CD4-positive, alpha-beta memory T cell (primary cell): ENCODE data around the gene MRPL10. TPM values are rescaled to one million over a fixed set of nuclear protein-coding genes. Genes with fewer than 3 reads are reported as not detected.

Source experiments
- CTCF ChIA-PET: fragments of 350-600 bp; sonication (Branson Sonifier 250); formaldehyde crosslinking; loops from one replicate; lab custom pipeline; 2021; ENCODE audit warnings: inconsistent platforms; ENCODE audit not compliant: partially characterized antibody; lab: Charles Lee
- POLR2A ChIA-PET: fragments of 350-600 bp; sonication (Branson Sonifier 250); formaldehyde crosslinking; loops from one replicate; lab custom pipeline; 2021; ENCODE audit not compliant: partially characterized antibody; lab: Charles Lee
- DNase-seq, 5 donors: peaks; one replicate each; pipeline versions ENCODE4 v3.0.0 to v3.0.0-alpha.2; 2020 to 2022; ENCODE audit warnings: mixed read lengths in 1 of 5
- H3K27ac ChIP-seq: one replicate; pipeline ENCODE4 v1.7.0; 2013; ENCODE audit warnings: low read depth, low read length
- H3K27me3 ChIP-seq: 2 replicates; pipeline ENCODE4 v1.7.0; 2013; ENCODE audit warnings: mild to moderate bottlenecking, low read length, moderate library complexity; ENCODE audit not compliant: insufficient read depth
- H3K36me3 ChIP-seq: 2 replicates; pipeline ENCODE4 v1.7.0; 2013; ENCODE audit warnings: mild to moderate bottlenecking, low read length, moderate library complexity; ENCODE audit not compliant: insufficient read depth
- H3K4me1 ChIP-seq: 2 replicates; pipeline ENCODE4 v1.7.0; 2013; ENCODE audit warnings: mild to moderate bottlenecking, low read length, moderate library complexity; ENCODE audit not compliant: insufficient read depth
- H3K4me3 ChIP-seq, 2 donors: one replicate each; pipeline ENCODE4 v1.7.0; 2013; ENCODE audit warnings: low read length in 2 of 2, mild to moderate bottlenecking in 1 of 2
- H3K9me3 ChIP-seq, 2 donors: one replicate each; pipeline ENCODE4 v1.7.0; 2013; ENCODE audit warnings: low read length in 2 of 2, control low read depth in 1 of 2; ENCODE audit not compliant: control insufficient read depth in 1 of 2
- H3K27ac Mint-ChIP-seq, 7 donors: one replicate each; pipeline ENCODE4 v1.8.0; 2020 to 2021; ENCODE audit warnings: mixed read lengths in 7 of 7, mild to moderate bottlenecking in 6 of 7, inconsistent platforms in 3 of 7, moderate library complexity in 3 of 7
- H3K27me3 Mint-ChIP-seq, 2 donors: one replicate each; pipeline ENCODE4 v1.8.0; 2020 to 2021; ENCODE audit warnings: mixed read lengths in 2 of 2
- H3K36me3 Mint-ChIP-seq, 2 donors: one replicate each; pipeline ENCODE4 v1.8.0; 2020 to 2021; ENCODE audit warnings: mixed read lengths in 2 of 2, inconsistent platforms in 1 of 2, mild to moderate bottlenecking in 1 of 2
- H3K4me1 Mint-ChIP-seq, 4 donors: one replicate each; pipeline ENCODE4 v1.8.0; 2020 to 2021; ENCODE audit warnings: mixed read lengths in 4 of 4, mild to moderate bottlenecking in 1 of 4
- H3K4me3 Mint-ChIP-seq, 8 donors: one replicate each; pipeline ENCODE4 v1.8.0; 2020 to 2021; ENCODE audit warnings: mixed read lengths in 8 of 8, mild to moderate bottlenecking in 7 of 8, moderate library complexity in 6 of 8, inconsistent platforms in 3 of 8
- H3K9me3 Mint-ChIP-seq, 8 donors: one replicate each; pipeline ENCODE4 v1.8.0; 2020 to 2021; ENCODE audit warnings: mixed read lengths in 8 of 8, mild to moderate bottlenecking in 5 of 8, inconsistent platforms in 3 of 8, moderate library complexity in 1 of 8
- intact Hi-C: fragments of 100-400 bp; cut with micrococcal nuclease; formaldehyde crosslinking; loops from one replicate; pipeline ENCODE4 v1.15.1; 2023
- polyA plus RNA-seq, 2 donors: library from polyadenylated mRNA; unstranded; fragments of 300-500 nt; fragmentation: Illumina TruSeq; gene quantifications; one replicate each; pipeline ENCODE4 v1.2.3, GENCODE V29; 2021
- total RNA-seq, 2 experiments: library from RNA; stranded (reverse); gene quantifications; one replicate each; pipeline ENCODE4 v1.2.3, GENCODE V29; 2021

MRPL10 gene
- total and polyA plus RNA-seq, 4 experiments from 2014 or later, result 39.6 to 69.6 (median 43.6) TPM

DNA sequence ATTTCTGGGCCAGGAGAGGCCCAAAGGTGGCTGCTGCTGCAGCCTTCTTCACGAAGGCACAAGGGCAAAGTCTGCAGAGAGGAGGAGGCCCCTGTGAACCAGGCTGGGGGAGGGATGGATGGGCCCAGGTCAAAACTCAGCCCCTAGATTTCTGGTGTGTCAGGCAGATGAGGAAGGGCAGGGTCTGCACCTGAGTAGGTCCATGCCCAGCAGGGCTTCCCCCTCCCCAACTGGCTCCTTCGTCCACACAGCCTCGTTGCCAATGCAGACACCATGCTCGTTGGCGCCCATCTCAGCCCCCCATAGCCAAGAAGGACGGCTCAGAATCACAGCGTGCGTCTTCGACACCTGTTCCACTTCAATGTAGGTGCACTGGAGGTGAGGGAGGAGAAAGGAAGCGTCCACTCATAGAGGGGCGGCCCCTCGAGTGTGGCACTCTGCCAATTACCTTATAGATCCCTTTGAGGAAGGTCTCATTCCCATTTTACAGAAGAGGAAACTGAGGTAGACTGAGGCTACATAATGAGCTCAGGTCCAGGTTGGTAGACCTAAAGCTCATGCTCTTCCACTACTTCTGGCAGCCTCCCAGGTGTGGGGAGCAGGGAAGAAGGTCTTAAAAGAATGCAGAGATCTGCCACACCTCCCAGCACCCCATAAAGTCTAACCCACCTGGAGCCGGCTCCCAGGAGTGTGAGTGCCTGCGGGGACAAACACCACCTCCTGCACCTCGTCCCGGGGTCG, 8.8 kb upstream of the MRPL10 start:
- peaks cover 13 to 49% (median 36%) of the 10 kb centered on the region in 4 donors for H3K4me1 Mint-ChIP-seq
- CTCF ChIA-PET, result interaction anchor here (1.3 to 20.5 kb wide), 11 partner anchors 10 to 177 kb away, joined by 4 to 562 read pairs (median 12); partner anchors contain the start of genes LRRC46, MRPL10, OSBPL7 and SP2
- H3K27ac ChIP-seq, result peak overlapping the region; percentile 65

DNA sequence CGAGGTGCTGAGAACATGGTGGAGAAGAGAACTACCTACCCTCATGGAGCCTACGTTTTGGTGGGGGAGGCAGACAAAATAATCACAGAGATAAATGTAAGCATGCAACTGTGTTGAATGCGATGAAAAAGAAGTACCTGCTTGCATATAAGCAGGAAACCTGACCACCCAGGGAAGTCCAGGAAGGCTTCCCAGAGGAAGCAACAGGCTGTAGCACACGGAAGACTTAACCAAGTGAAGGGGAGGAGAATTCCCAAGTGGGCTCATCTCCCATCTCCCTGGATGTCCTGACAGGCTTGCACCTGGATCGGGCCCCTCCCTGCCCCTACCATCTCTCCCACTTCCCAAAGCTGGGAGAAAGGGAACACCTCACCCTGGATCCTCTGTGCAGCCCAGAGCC, 7.7 kb upstream of the MRPL10 start:
- Mint-ChIP-seq H3K9me3 (no peaks in the 10 kb centered on the region), H3K36me3 (peaks cover 0 to 3% of the 10 kb centered on the region in 2 donors), H3K4me3 (peak overlapping the region in 5 of 8 donors; percentile 17 to 52 (median 25)), H3K4me1 (peaks cover 23 to 60% (median 47%) of the 10 kb centered on the region in 4 donors), H3K27me3 (peaks cover 0 to 4% of the 10 kb centered on the region in 2 donors), H3K27ac (no peak overlapping the region)
- peaks cover 46% of the 10 kb centered on the region for H3K4me1 ChIP-seq
- no peaks in the 10 kb centered on the region for H3K9me3 ChIP-seq
- H3K36me3 ChIP-seq, result peaks cover 5% of the 10 kb centered on the region
- DNase-seq, result no peak
- H3K27me3 ChIP-seq, result peaks cover 5% of the 10 kb centered on the region
- no peak overlapping the region for H3K27ac ChIP-seq
- intact Hi-C loops, result no loop called here
- ChIA-PET CTCF (interaction anchor here (2.6 to 20.5 kb wide), 2 partner anchors 9 to 48 kb away, joined by 31 to 562 read pairs; partner anchors contain the start of genes LRRC46, MRPL10 and SP2), POLR2A (interaction anchor here (3.1 to 18.7 kb wide), 2 partner anchors 8 to 53 kb away, joined by 55 to 271 read pairs; partner anchors contain the start of genes LRRC46, MRPL10 and SP2)
- H3K4me3 ChIP-seq, result no peak overlapping the region

More for the DNA sequence above, 8.8 kb upstream of the MRPL10 start:
- peak overlapping the region; percentile 88 for H3K4me3 ChIP-seq
- POLR2A ChIA-PET, result interaction anchor here (0.7 to 18.7 kb wide), 5 partner anchors 9 to 52 kb away, joined by 3 to 271 read pairs (median 19); partner anchors contain the start of genes LRRC46, MRPL10, OSBPL7 and SP2
- peaks cover 0 to 3% of the 10 kb centered on the region in 2 donors for H3K36me3 Mint-ChIP-seq
- H3K9me3 ChIP-seq, result no peaks in the 10 kb centered on the region
- peaks cover 5% of the 10 kb centered on the region for H3K36me3 ChIP-seq
- H3K27me3 ChIP-seq, result peaks cover 11% of the 10 kb centered on the region
- no peaks in the 10 kb centered on the region for H3K9me3 Mint-ChIP-seq
- H3K27ac Mint-ChIP-seq, result peak overlapping the region in 5 of 7 donors; percentile 69 to 95 (median 79)
- peaks cover 35% of the 10 kb centered on the region for H3K4me1 ChIP-seq
- intact Hi-C loops, result loop anchor here (1.0 to 2.0 kb wide), 2 partner anchors 9 to 63 kb away; partner anchors contain the start of genes LRRC46 and MRPL10
- DNase-seq, result no peak
- H3K4me3 Mint-ChIP-seq, result peak overlapping the region; percentile 89 to 97 (median 93)
- peaks cover 4 to 9% of the 10 kb centered on the region in 2 donors for H3K27me3 Mint-ChIP-seq

DNA sequence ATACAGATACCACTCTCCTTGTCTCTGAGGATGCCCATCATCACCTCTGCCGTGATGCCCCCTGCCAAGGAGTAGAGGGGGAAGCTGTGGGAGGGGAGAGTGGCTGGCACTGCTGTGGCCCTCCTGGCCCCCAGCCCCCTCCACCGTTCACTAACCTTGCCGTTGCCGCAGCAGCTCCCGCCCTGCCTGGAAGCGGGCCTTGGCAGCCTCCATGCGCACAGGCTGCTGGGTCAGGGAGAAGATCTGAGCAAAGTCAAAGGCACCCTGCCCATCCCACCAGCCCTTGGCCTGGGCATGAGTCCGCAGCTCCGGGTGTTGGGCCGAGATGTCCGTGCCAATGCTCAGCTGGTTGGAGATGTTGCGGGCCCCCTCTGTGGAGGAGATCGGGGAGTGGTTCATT, 7.3 kb upstream of the MRPL10 start:
- Histone ChIP-seq H3K36me3 (peaks cover 5% of the 10 kb centered on the region), H3K27ac (no peak overlapping the region), H3K4me3 (no peak overlapping the region), H3K9me3 (no peaks in the 10 kb centered on the region), H3K4me1 (peaks cover 50% of the 10 kb centered on the region), H3K27me3 (peaks cover under 1% of the 10 kb centered on the region)
- peak overlapping the region in 3 of 8 donors; percentile 20 to 52 (median 25) for H3K4me3 Mint-ChIP-seq
- H3K27ac Mint-ChIP-seq, result no peak overlapping the region
- peaks cover 0 to 2% (median 0%) of the 10 kb centered on the region in 8 donors for H3K9me3 Mint-ChIP-seq
- POLR2A ChIA-PET, result interaction anchor here (18.7 kb wide), 1 partner anchor 54 kb away, joined by 271 read pairs; the partner anchor contains the start of gene SP2
- H3K36me3 Mint-ChIP-seq, result peaks cover 0 to 3% of the 10 kb centered on the region in 2 donors
- H3K27me3 Mint-ChIP-seq, result peaks cover 0 to 4% of the 10 kb centered on the region in 2 donors
- CTCF ChIA-PET, result interaction anchor here (20.5 kb wide), 1 partner anchor 49 kb away, joined by 562 read pairs; the partner anchor contains the start of gene SP2
- intact Hi-C loops, result no loop called here
- DNase-seq, result no peak
- peaks cover 25 to 63% (median 50%) of the 10 kb centered on the region in 4 donors for H3K4me1 Mint-ChIP-seq

DNA sequence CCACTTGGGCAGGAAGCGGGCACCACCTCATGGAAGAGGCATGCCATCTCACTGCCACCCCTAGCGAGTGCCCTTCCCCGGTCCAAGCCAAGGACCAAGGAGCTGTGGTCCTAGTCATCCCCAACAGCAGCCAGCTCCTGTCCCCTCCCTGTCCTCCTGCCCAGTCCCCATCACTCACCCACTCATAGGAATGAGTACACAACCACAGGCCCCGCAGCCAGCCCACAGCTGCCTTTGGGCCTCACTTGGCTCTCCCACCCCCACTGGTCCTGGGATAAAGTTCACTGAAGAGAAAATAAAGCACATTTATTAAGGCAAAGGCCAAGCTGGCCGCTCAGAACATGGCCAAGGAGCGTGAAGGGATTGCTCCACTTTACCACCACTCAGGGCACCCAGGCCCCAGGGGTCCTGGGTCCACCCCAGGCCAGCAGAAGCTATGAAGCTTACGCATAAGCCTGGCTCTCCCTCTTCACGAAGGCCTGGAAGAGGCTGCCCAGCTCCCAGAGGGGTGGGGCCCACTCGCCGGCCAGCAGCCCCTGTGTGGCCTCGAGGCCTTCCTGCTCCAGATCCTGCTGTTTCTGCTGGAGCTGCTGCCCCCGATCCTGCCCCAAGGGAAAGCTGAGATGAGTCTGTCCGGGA, 6.2 kb upstream of the MRPL10 start:
- Mint-ChIP-seq H3K27me3 (no peaks in the 10 kb centered on the region), H3K36me3 (peaks cover 0 to 3% of the 10 kb centered on the region in 2 donors), H3K27ac (no peak overlapping the region), H3K4me3 (no peak overlapping the region), H3K4me1 (peaks cover 25 to 59% (median 44%) of the 10 kb centered on the region in 4 donors), H3K9me3 (peaks cover 0 to 2% (median 0%) of the 10 kb centered on the region in 8 donors)
- intact Hi-C loops, result no loop called here
- no peak for DNase-seq
- POLR2A ChIA-PET, result interaction anchor here (0.7 to 18.7 kb wide), 2 partner anchors 48 to 55 kb away, joined by 3 to 271 read pairs; partner anchors contain the start of gene SP2
- Histone ChIP-seq H3K27ac (no peak overlapping the region), H3K27me3 (no peaks in the 10 kb centered on the region), H3K9me3 (no peaks in the 10 kb centered on the region), H3K36me3 (peaks cover 5% of the 10 kb centered on the region), H3K4me3 (no peak overlapping the region), H3K4me1 (peaks cover 42% of the 10 kb centered on the region)
- CTCF ChIA-PET, result interaction anchor here (1.2 to 20.5 kb wide), 2 partner anchors 16 to 50 kb away, joined by 3 to 562 read pairs; partner anchors contain the start of genes OSBPL7 and SP2

DNA sequence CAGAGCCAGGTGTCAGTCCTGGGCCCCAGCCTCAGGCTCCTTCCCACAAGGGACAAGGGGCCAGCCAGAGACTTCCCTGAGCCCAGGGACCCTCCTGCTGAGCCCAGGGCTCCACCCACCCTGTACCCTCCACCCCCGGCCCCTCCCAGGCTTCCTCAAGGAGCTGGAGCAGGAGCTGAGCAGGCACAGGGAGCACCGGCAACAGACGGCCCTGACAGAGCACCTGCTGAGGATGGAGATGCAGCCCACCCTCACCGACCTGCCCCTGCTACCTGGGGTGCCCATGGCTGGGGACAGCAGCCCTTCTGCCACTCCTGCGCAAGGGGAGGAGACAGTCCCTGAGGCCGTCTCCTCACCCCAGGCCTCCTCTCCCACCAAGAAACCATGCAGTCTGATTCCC, 5.3 kb upstream of the MRPL10 start:
- CTCF ChIA-PET, result interaction anchor here (1.2 to 20.5 kb wide), 2 partner anchors 15 to 51 kb away, joined by 3 to 562 read pairs; partner anchors contain the start of genes OSBPL7 and SP2
- Histone ChIP-seq H3K4me3 (no peak overlapping the region), H3K4me1 (peaks cover 44% of the 10 kb centered on the region), H3K27me3 (no peaks in the 10 kb centered on the region), H3K36me3 (peaks cover 5% of the 10 kb centered on the region), H3K27ac (no peak overlapping the region), H3K9me3 (no peaks in the 10 kb centered on the region)
- H3K4me1 Mint-ChIP-seq, result peaks cover 27 to 58% (median 43%) of the 10 kb centered on the region in 4 donors
- H3K36me3 Mint-ChIP-seq, result peaks cover 0 to 3% of the 10 kb centered on the region in 2 donors
- H3K27me3 Mint-ChIP-seq, result no peaks in the 10 kb centered on the region
- no peak overlapping the region for H3K4me3 Mint-ChIP-seq
- H3K9me3 Mint-ChIP-seq, result peaks cover 0 to 2% (median 0%) of the 10 kb centered on the region in 8 donors
- POLR2A ChIA-PET, result interaction anchor here (18.7 kb wide), 1 partner anchor 56 kb away, joined by 271 read pairs; the partner anchor contains the start of gene SP2
- intact Hi-C loops, result no loop called here
- H3K27ac Mint-ChIP-seq, result no peak overlapping the region
- no peak for DNase-seq

DNA sequence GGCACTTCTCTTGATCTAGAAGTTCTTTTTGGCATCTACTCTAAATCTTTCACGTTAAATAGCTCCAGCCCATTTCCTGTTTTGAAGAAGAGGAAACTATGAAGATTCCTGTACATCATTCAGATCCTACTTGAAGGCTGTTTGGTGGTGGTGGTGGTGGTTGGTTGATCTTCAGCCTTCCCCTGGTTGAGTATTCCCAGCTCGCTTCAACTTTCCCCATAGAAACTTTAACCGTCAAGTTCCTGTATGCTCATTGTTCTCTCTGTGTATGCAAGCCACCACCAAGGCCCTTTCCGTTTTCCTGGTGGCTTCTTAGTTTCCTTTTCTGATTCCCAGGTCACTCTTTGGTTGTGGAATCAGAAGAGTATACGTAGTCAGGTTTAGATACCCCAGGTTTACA, 3.4 kb upstream of the MRPL10 start:
- Histone ChIP-seq H3K27me3 (no peaks in the 10 kb centered on the region), H3K4me1 (peaks cover 43% of the 10 kb centered on the region), H3K27ac (no peak overlapping the region), H3K4me3 (no peak overlapping the region), H3K9me3 (no peaks in the 10 kb centered on the region), H3K36me3 (peaks cover 5% of the 10 kb centered on the region)
- Mint-ChIP-seq H3K4me1 (peaks cover 36 to 59% (median 41%) of the 10 kb centered on the region in 4 donors), H3K9me3 (peaks cover 0 to 2% (median 0%) of the 10 kb centered on the region in 8 donors), H3K27ac (peak overlapping the region; percentile 8 to 90 (median 56)), H3K4me3 (peak overlapping the region in 6 of 8 donors; percentile 30 to 69 (median 53)), H3K36me3 (peaks cover 0 to 14% of the 10 kb centered on the region in 2 donors), H3K27me3 (no peaks in the 10 kb centered on the region)
- intact Hi-C loops, result no loop called here
- ChIA-PET CTCF (interaction anchor here (1.5 to 20.5 kb wide), 2 partner anchors 53 to 136 kb away, joined by 3 to 562 read pairs; partner anchors contain the start of genes CDK5RAP3 and SP2), POLR2A (interaction anchor here (1.1 to 18.7 kb wide), 4 partner anchors 13 to 65 kb away, joined by 3 to 271 read pairs (median 7); partner anchors contain the start of genes OSBPL7, SP2 and SP6)
- DNase-seq, result no peak
